GM23338 (cell line): ENCODE measurements around the gene DOP1B. TPM values are rescaled to one million over a fixed set of nuclear protein-coding genes. Genes with fewer than 3 reads are reported as not detected.

Experiments used
- ATAC-seq: fragments of 200-7000 bp; cut with Tn5 transposase; 3 replicates; pipeline ENCODE4 v1.9.1; 2020
- DNase-seq: peaks from one replicate; pipeline ENCODE4 v3.0.0-alpha.2; 2015; ENCODE audit warnings: low spot score
- H2AFZ ChIP-seq: fragments of 200-600 bp; sonication (generic); 2 replicates; pipeline ENCODE4 v1.8.0; 2016; ENCODE audit warnings: antibody characterized with exemption, mild to moderate bottlenecking, moderate library complexity
- H3F3A ChIP-seq: fragments of 200-600 bp; sonication (generic); replicated peaks from 2 replicates; pipeline ENCODE4 v1.8.0; 2017; ENCODE audit warnings: antibody characterized with exemption, mixed run types, low read depth
- H3K27ac ChIP-seq: fragments of 200-600 bp; sonication (generic); 2 replicates; pipeline ENCODE4 v1.6.1; 2016; ENCODE audit warnings: low read depth
- H3K27me3 ChIP-seq: fragments of 200-600 bp; sonication (generic); 2 replicates; pipeline ENCODE4 v1.8.0; 2016; ENCODE audit warnings: mild to moderate bottlenecking, mixed run types, moderate library complexity; ENCODE audit not compliant: insufficient read depth
- H3K36me3 ChIP-seq: fragments of 200-600 bp; sonication (generic); 2 replicates; pipeline ENCODE4 v1.8.0; 2016; ENCODE audit warnings: mild to moderate bottlenecking; ENCODE audit not compliant: insufficient read depth
- H3K4me1 ChIP-seq: fragments of 200-600 bp; sonication (generic); 2 replicates; pipeline ENCODE4 v1.8.0; 2016; ENCODE audit warnings: mild to moderate bottlenecking, moderate library complexity; ENCODE audit not compliant: insufficient read depth
- H3K4me2 ChIP-seq: fragments of 200-600 bp; sonication (generic); 2 replicates; pipeline ENCODE4 v1.7.1; 2017; ENCODE audit warnings: mixed run types
- H3K4me3 ChIP-seq: fragments of 200-600 bp; sonication (generic); 2 replicates; pipeline ENCODE4 v1.6.1; 2016; ENCODE audit warnings: mixed run types
- H3K79me2 ChIP-seq: fragments of 200-600 bp; sonication (generic); replicated peaks from 2 replicates; pipeline ENCODE4 v1.8.0; 2017; ENCODE audit warnings: mild to moderate bottlenecking; ENCODE audit not compliant: insufficient read depth
- H3K9me2 ChIP-seq: fragments of 200-600 bp; sonication (generic); 2 replicates; pipeline ENCODE4 v1.8.0; 2017; ENCODE audit not compliant: insufficient read depth
- H4K20me1 ChIP-seq: fragments of 200-600 bp; sonication (generic); replicated peaks from 2 replicates; pipeline ENCODE4 v1.8.0; 2017; ENCODE audit warnings: mild to moderate bottlenecking; ENCODE audit not compliant: insufficient read depth
- H3K27ac Mint-ChIP-seq: 2 replicates; pipeline ENCODE4 v1.8.0; 2020; ENCODE audit warnings: inconsistent platforms, mild to moderate bottlenecking, moderate library complexity, mixed read lengths
- H3K27me3 Mint-ChIP-seq: 3 replicates; pipeline ENCODE4 v1.8.0; 2022; ENCODE audit warnings: low read depth, mild to moderate bottlenecking, moderate library complexity, mixed read lengths, inconsistent platforms; ENCODE audit not compliant: insufficient read depth, poor library complexity
- H3K36me3 Mint-ChIP-seq: 3 replicates; pipeline ENCODE4 v1.8.0; 2021; ENCODE audit warnings: low read depth, mild to moderate bottlenecking, inconsistent platforms, moderate library complexity, mixed read lengths
- H3K4me1 Mint-ChIP-seq: 3 replicates; pipeline ENCODE4 v1.8.0; 2020; ENCODE audit warnings: mild to moderate bottlenecking, inconsistent platforms, mixed read lengths
- H3K4me3 Mint-ChIP-seq: 3 replicates; pipeline ENCODE4 v1.8.0; 2021; ENCODE audit warnings: moderate library complexity, mild to moderate bottlenecking, inconsistent platforms, mixed read lengths
- H3K9me3 Mint-ChIP-seq: 3 replicates; pipeline ENCODE4 v1.8.0; 2020; ENCODE audit warnings: moderate library complexity, mild to moderate bottlenecking, inconsistent platforms, mixed read lengths
- EZH2 ChIP-seq: fragments of 200-600 bp; sonication (generic); IDR thresholded peaks from one replicate; pipeline ENCODE4 v1.8.0; 2017; ENCODE audit warnings: antibody characterized with exemption, mild to moderate bottlenecking, low read depth; ENCODE audit not compliant: unreplicated experiment
- JUNB ChIP-seq: IDR thresholded peaks from one replicate; pipeline ENCODE4 v1.6.1; 2016; ENCODE audit warnings: antibody characterized with exemption; ENCODE audit not compliant: unreplicated experiment
- NANOG ChIP-seq: IDR thresholded peaks from 2 replicates; pipeline ENCODE4 v1.6.1; 2016; ENCODE audit warnings: antibody characterized with exemption, borderline replicate concordance
- STAT1 ChIP-seq: IDR thresholded peaks from one replicate; pipeline ENCODE4 v1.6.1; 2016; ENCODE audit warnings: antibody characterized with exemption; ENCODE audit not compliant: unreplicated experiment
- ZNF114 ChIP-seq: fragments of 250-450 bp; sonication (Bioruptor Pico); IDR thresholded peaks from 2 replicates; pipeline ENCODE4 v1.5.0; 2020; ENCODE audit warnings: mild to moderate bottlenecking, moderate library complexity
- polyA plus RNA-seq: library from polyadenylated mRNA; unstranded; fragments of >200 nt; fragmentation: Nextera tagmentation; extraction: Ambion mirVana; gene quantifications from 2 replicates; pipeline ENCODE4 v1.2.1, GENCODE V29; 2016
- total RNA-seq: library from RNA; depleted of rRNA; stranded (reverse); fragments of >200 nt; shearing (Covaris generic); gene quantifications from 2 replicates; pipeline ENCODE4 v1.2.3, GENCODE V29; 2014
- TF ChIP-seq, protein P1 (sequence below): fragments of 250-450 bp; sonication (Bioruptor Pico); IDR thresholded peaks from 2 replicates; pipeline ENCODE4 v1.5.0; 2020; ENCODE audit warnings: mild to moderate bottlenecking, moderate library complexity

Gene DOP1B
- total and polyA plus RNA-seq, 2 experiments from 2014 or later = 4.9 to 18.0 TPM

DNA sequence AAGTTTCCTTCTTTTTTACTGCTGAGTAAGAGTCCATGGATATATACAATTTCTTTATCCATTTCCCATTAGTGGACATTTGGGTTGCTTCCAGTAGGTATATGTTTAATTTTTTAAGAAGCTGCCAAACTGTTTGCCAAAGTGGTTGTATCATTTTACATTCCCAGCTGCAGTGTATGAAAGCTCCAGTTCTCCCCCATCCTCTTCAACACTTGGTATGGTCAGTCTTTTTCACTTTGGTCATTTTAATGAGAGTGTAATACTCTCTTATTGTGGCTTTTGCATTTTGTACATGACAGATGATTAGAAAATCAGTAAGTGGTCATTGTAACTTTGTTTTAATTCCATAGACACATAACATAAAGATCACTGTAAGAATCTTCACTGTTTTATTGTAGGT, 22.5 kb downstream of the DOP1B start (continued):
- TF ChIP-seq, protein P1, sequence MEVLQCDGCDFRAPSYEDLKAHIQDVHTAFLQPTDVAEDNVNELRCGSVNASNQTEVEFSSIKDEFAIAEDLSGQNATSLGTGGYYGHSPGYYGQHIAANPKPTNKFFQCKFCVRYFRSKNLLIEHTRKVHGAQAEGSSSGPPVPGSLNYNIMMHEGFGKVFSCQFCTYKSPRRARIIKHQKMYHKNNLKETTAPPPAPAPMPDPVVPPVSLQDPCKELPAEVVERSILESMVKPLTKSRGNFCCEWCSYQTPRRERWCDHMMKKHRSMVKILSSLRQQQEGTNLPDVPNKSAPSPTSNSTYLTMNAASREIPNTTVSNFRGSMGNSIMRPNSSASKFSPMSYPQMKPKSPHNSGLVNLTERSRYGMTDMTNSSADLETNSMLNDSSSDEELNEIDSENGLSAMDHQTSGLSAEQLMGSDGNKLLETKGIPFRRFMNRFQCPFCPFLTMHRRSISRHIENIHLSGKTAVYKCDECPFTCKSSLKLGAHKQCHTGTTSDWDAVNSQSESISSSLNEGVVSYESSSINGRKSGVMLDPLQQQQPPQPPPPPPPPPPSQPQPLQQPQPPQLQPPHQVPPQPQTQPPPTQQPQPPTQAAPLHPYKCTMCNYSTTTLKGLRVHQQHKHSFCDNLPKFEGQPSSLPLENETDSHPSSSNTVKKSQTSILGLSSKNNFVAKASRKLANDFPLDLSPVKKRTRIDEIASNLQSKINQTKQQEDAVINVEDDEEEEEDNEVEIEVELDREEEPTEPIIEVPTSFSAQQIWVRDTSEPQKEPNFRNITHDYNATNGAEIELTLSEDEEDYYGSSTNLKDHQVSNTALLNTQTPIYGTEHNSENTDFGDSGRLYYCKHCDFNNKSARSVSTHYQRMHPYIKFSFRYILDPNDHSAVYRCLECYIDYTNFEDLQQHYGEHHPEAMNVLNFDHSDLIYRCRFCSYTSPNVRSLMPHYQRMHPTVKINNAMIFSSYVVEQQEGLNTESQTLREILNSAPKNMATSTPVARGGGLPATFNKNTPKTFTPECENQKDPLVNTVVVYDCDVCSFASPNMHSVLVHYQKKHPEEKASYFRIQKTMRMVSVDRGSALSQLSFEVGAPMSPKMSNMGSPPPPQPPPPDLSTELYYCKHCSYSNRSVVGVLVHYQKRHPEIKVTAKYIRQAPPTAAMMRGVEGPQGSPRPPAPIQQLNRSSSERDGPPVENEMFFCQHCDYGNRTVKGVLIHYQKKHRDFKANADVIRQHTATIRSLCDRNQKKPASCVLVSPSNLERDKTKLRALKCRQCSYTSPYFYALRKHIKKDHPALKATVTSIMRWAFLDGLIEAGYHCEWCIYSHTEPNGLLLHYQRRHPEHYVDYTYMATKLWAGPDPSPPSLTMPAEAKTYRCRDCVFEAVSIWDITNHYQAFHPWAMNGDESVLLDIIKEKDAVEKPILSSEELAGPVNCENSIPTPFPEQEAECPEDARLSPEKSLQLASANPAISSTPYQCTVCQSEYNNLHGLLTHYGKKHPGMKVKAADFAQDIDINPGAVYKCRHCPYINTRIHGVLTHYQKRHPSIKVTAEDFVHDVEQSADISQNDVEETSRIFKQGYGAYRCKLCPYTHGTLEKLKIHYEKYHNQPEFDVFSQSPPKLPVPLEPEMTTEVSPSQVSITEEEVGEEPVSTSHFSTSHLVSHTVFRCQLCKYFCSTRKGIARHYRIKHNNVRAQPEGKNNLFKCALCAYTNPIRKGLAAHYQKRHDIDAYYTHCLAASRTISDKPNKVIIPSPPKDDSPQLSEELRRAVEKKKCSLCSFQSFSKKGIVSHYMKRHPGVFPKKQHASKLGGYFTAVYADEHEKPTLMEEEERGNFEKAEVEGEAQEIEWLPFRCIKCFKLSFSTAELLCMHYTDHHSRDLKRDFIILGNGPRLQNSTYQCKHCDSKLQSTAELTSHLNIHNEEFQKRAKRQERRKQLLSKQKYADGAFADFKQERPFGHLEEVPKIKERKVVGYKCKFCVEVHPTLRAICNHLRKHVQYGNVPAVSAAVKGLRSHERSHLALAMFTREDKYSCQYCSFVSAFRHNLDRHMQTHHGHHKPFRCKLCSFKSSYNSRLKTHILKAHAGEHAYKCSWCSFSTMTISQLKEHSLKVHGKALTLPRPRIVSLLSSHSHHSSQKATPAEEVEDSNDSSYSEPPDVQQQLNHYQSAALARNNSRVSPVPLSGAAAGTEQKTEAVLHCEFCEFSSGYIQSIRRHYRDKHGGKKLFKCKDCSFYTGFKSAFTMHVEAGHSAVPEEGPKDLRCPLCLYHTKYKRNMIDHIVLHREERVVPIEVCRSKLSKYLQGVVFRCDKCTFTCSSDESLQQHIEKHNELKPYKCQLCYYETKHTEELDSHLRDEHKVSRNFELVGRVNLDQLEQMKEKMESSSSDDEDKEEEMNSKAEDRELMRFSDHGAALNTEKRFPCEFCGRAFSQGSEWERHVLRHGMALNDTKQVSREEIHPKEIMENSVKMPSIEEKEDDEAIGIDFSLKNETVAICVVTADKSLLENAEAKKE (CRISPR knock-in tag) = no peak
- TF ChIP-seq STAT1 = no peak
- TF ChIP-seq NANOG = no peak

DNA sequence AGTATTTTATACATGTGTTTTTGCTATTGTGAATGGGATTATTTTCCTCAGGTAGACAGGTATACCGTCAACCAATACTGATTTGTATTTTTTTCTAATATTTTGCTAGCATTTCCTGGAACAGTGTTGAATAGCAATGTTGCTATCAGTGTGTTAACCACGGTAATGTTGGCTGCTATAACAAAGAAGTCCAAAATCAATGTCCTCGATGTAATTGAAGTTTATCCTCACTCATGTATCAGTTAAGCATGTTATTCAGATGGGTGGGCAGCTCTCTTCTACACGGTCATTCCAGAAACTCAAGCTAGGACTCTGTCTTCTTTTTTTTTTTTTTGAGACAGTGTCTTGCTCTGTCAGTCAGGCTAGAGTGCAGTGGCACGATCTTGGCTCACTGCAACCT, 24.3 kb downstream of the DOP1B start:
- Histone ChIP-seq H3K4me3 (no peak overlapping the region), H3K4me1 (no peaks in the 10 kb centered on the region), H3K79me2 (no peaks in the 10 kb centered on the region), H2AFZ (no peak overlapping the region), H3K27ac (no peak overlapping the region), H3F3A (no peaks in the 10 kb centered on the region), H4K20me1 (no peaks in the 10 kb centered on the region), H3K9me2 (no peaks in the 10 kb centered on the region), H3K36me3 (no peaks in the 10 kb centered on the region), H3K27me3 (no peaks in the 10 kb centered on the region), H3K4me2 (no peak overlapping the region)
- ATAC-seq (no peak), DNase-seq (no peak)
- peaks cover 7% of the 10 kb centered on the region for H3K27me3 Mint-ChIP-seq
- no peak overlapping the region for H3K27ac Mint-ChIP-seq
- H3K9me3 Mint-ChIP-seq = no peaks in the 10 kb centered on the region
- TF ChIP-seq JUNB = no peak
- no peak overlapping the region for H3K4me3 Mint-ChIP-seq
- H3K4me1 Mint-ChIP-seq = no peaks in the 10 kb centered on the region; the same call in 2 of the 3 replicates
- no peaks in the 10 kb centered on the region for H3K36me3 Mint-ChIP-seq

DNA sequence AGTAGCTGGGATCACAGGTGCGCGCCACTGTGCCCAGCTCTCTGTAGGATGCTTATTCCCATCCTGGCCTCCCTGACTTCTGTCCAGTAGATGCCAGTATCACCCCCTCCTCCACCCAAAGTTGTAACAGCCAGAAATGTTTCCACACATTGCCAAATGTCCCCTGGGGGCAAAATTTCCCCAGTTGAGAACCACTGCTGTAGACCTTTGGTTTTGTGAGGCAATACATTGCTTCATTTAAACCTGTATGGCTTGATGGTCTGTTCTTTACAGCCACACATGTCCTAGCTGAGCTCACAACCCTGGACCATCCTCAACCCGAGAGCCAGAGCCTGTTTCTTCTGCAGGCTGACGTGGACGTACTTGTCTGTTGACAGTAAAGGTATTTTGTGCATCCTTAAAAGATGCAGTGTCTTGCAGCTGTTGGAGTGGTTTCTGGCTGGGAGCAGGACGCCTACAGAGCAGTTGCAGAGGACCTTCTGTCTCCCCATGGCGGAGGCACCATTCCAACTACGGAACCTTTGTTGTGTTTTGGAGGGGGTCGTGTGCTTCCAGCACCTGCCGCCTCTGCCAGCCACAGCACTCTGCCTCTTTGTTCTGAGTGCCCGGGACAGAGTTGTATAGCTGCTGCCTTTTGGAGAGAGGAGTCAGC, 26.6 kb downstream of the DOP1B start:
- Mint-ChIP-seq H3K27me3 (peaks cover 6% of the 10 kb centered on the region), H3K4me3 (no peak overlapping the region), H3K36me3 (no peaks in the 10 kb centered on the region), H3K9me3 (no peaks in the 10 kb centered on the region), H3K4me1 (peaks cover 11% of the 10 kb centered on the region), H3K27ac (no peak overlapping the region)
- Histone ChIP-seq H3K27me3 (no peaks in the 10 kb centered on the region), H3K36me3 (no peaks in the 10 kb centered on the region), H3K27ac (no peak overlapping the region), H3F3A (no peaks in the 10 kb centered on the region; the same call in 1 of the 2 replicates), H3K79me2 (no peaks in the 10 kb centered on the region), H3K4me2 (no peak overlapping the region), H2AFZ (no peak overlapping the region), H3K9me2 (no peaks in the 10 kb centered on the region), H3K4me3 (no peak overlapping the region), H3K4me1 (no peaks in the 10 kb centered on the region), H4K20me1 (no peaks in the 10 kb centered on the region)
- DNase-seq (no peak), ATAC-seq (no peak)
- no peak for TF ChIP-seq EZH2
- no peak for TF ChIP-seq ZNF114 (CRISPR knock-in tag)
